GM19023 (cell line): ENCODE results near the gene CST9L.

Experiments used
- ATAC-seq: cut with Tn5 transposase; IDR thresholded peaks from one replicate; pipeline ENCODE4 v1.9.1; 2021; ENCODE audit warnings: mild to moderate bottlenecking, moderate library complexity; ENCODE audit not compliant: unreplicated experiment

Gene CST9L

GRCh38 chr20:23547613-23548012 lies 20.7 kb downstream of the CST9L start:
- ATAC-seq = no peak

- ATAC-seq = no peak
These were observed 21.7 kb downstream of the CST9L start for GRCh38 chr20:23546435-23547144.

GRCh38 chr20:23544133-23544532 lies 24.2 kb downstream of the CST9L start:
- no peak for ATAC-seq

DNA sequence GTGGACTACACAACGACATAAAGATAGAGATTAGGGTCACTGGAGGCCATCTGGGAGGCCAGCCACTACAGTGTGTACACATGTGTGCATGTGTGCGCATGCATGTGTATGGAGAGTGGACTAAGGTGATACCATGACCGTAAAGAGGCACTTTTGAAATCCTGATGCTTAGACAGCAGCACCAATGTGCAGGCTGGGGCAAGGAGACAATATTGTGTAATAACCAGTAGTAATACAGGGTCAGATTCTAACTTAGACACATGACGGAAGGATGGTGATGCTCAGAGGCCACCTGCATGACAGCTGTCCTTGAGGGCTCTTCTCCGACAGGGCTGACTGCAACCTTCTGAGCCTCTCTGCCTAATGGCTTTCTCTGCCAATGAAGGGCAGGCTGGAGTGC lies 25.5 kb downstream of the CST9L start:
- no peak for ATAC-seq

- ATAC-seq = no peak
These were observed 26.5 kb downstream of the CST9L start for GRCh38 chr20:23541776-23542175.

DNA sequence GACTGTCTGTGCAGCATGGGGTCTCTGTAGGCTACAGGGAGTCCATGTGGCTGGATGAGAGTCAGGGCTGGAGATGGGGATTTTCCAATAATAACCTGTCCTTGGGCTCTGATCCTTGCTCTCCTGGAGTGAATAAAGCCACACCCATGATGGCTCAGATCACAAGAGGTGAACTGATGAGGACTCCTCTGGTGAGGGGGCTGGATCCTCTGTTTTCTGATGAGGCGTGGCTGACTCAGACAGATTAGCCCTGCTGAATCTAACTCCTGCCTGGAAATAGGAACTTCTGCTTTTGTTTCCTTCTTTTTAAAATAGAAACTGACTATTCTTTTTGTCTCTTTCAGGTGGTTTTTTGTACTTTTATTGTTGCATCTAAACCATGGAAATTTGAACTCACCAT lies 27.0 kb downstream of the CST9L start:
- ATAC-seq = no peak

DNA sequence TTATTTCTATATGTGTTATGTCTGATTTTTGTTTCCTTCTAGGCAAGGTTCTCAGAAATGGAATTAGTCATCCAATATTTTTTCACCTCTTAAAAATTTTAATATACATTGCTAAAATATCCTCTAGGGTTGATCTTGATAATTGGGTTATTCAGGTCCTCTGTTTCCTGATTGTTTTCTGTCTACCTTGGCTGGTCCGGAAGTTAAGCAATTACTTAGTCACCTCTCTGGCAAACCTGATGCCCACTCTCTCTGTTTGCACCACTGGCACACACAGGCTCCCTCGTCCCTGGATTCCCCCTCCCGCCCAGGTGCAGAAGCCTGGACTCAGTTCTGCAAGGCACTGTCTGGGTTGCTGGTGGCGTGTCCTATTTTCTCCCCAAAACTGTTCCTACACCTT lies 27.7 kb downstream of the CST9L start:
- no peak for ATAC-seq

DNA sequence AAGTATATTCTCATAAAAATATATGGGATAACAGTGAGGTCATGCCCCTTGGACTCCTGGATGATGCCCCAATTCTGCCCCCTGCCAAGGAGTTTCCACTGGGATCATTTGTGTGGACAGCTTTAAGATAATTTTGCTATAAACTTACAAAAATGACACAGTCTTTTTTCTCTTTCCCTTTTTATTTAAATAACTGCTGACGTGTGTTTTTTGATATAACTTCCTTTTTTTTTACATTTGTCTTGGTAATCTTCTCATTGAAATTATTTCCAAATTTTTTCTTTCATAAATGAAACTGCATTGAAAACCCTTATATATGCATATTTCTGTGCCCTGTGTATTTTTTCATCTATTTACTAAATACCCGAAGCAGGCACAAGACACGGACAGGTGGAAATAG lies 31.3 kb downstream of the CST9L start:
- ATAC-seq = no peak

DNA sequence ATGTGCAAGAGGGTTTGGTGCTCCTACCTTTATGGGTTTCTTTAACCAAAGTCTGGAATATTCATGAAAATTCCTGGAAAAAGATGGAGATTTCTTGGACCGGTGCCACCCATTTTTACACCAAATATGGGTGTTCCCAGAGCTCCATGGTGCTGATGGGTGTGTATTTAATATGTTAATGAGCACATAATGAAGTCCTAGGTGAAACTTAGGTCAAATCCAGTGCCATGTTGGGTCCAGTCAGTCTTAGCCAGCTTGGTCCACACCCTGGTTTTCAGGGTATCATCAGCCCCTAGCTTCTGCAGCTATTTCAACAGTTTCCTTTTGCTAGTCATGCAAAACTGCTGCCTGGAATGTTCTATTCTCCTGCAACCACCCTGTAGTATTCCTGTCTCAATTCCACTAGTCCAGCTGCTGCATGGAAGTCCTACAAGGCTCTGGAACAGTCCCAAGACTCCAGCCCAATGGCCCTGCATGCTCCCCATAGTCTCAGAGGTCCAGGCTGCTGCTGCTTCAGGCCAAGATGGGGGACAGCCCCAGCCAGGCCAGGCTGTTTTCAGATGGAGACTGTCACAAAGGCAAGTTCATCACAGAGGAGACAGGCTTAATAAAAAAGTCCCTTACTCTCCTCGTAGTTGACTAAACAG lies 31.8 kb downstream of the CST9L start:
- ATAC-seq = no peak

GRCh38 chr20:23534801-23535593 lies 33.3 kb downstream of the CST9L start:
- ATAC-seq = no peak

DNA sequence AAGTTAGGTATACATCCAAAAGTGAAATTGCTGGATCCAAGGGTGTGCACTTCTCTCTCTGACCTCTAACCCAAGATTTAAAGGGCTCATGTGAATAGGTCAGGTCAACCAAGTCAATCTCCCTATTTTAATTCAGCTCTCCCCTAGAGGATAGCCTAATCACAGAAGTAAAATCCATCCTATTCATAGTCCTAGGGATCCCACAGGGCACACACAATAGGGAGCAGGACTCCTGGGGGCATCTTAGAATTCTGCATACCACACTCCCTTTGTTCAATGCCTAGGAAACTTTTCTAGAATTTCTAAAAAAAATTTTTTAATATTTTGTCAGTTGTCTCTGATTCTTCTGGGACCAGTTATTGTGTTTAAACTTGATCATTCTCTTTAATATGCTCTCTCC lies 35.1 kb downstream of the CST9L start:
- ATAC-seq = no peak

DNA sequence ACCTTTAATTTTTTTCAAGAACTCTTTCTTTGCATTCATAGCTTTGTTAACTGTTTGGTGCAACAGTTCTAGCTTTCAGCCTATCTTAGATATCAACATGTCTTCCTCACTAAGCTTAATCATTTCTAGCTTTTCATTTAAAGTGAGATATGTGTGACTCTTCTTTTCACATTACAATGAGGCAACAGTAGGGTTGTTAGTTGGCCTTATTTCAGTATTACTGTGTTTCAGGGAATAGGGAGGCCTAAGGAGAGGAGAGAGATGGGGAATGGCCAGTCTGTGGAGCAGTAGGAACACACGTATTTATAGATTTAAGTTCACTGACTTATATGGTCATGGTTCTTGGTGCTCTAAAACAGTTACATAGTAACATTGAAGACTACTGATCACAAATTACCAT lies 35.8 kb downstream of the CST9L start:
- no peak for ATAC-seq

DNA sequence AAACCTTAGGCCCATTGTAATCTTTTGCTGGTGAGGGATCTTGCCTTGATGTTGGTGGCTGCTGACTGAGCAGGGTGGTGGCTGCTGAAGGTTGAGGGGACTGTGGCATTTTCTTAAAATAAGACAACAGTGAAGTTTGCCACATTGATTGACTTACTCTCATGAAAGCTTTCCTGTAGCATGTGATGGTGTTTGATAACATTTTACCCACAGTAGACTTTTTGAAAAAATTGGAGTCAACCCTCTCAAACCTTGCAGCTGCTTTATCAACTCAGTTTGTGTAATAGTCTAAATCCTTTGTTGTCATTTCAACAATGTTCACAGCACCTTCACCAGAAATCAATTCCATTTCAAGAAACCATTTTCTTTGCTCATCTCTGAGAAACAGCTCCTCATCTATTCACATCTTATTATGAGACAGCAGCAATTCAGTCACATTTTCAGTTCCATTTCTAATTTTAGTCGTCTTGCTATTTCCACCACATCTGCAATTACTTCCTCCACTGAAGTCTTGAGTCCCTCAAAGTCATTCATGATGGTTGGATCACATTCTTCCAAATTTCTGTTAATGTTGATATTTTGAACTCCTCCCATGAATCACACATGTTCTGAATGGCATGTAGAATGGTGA lies 37.2 kb downstream of the CST9L start:
- no peak for ATAC-seq

DNA sequence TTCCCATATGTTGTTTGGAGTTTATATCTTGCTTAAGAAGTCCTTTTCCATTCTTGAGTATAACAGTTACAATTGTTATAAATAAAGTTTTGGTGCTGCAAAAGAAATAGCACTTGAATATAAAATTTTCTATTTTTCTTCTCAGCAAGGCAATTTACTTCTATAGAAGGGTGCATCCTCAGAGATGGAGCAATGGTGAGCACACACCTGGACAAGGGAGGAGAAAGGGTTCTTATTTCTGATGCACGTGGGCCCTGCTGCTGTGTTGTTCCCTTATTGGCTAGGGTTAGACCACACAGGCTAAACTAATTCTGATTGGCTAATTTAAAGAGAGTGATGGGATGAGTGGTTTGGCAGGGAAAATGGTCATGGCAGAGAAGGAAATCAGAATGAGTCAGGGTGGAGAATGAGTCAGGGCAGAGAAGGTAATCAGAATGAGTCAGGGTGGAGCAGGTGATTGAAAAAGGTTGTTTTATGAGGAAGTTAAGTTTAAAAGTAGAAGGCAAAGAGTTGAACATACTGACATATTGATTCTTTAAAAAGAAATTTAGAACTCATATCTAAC lies 39.3 kb downstream of the CST9L start:
- ATAC-seq = no peak

DNA sequence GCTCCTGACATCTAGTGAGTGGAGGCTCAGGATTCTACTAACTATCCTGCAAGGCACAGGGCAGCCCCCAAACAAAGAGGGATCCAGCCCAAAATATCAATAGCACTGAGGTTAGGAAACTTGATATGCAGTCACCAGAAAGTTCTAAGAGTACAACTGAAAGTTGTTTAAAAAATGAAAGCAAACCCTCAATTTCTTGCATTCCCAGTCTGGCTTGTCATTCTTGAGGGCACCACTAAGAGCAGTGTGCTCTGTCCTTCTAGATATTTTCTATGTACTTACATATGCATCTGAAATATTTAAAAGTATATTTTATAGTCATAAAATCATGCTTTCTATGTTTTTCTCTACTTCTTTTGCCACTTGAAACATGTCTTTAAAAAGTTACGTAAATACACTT lies 41.4 kb downstream of the CST9L start:
- ATAC-seq = no peak

DNA sequence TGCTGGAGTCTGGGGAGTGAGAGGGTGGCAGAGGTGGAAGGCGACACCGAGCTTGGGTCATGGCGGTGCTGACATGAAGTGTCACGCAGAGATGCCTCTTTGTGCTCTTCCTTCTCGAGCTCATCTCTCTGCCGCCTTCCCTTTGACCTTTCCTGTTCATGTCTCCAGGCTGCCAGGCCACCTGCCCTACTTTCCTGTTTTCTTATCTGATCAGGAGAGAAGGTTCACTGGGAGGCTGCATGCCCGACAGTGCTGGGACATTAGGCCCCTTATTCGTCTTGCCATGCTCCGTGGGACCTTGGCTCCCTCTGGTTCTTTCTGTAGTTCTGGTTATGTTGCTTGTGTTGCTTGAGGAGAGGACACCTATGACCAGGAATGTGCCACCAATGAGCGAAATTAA lies 44.1 kb downstream of the CST9L start:
- ATAC-seq = no peak

GRCh38 chr20:23520185-23520584 lies 48.1 kb downstream of the CST9L start:
- no peak for ATAC-seq

DNA sequence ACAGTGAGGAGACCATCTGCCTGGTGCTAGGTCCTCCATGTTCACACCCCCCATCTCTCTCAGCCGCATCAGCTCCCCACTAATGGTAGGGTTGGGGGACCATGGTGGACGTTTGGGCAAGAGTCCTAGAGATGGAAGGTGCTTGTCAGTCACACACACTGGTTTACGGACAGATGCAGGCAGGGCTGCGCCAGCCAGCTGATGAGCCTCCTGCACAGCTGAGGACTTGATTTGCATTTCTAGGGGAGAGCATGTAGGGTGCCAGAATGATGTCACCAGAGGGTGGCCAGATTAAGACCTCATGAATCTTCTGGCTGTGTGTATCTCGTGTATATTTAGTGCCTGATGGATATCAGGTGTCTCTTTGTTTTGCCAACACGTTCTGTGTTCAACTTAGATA lies 48.7 kb downstream of the CST9L start:
- ATAC-seq = no peak

DNA sequence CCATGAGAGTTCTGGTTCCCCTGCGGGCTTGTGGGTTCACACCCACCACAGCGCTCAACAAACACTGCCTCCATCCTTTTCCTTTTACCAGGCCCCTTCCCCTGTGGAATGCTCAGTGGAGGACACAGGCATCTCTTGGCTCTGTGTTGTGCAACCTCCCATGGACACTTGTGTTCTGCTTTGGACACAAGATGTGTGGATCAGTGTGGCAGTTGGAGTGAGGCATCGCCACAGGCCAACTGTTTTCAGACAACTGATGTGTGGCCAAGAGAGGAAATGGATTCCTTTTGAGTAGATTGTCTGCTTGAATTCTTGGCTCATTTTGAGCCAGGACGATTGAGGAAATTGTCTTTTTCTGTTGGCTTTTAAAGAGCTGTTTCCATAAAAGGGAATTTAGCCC lies 50.6 kb downstream of the CST9L start:
- ATAC-seq = no peak

DNA sequence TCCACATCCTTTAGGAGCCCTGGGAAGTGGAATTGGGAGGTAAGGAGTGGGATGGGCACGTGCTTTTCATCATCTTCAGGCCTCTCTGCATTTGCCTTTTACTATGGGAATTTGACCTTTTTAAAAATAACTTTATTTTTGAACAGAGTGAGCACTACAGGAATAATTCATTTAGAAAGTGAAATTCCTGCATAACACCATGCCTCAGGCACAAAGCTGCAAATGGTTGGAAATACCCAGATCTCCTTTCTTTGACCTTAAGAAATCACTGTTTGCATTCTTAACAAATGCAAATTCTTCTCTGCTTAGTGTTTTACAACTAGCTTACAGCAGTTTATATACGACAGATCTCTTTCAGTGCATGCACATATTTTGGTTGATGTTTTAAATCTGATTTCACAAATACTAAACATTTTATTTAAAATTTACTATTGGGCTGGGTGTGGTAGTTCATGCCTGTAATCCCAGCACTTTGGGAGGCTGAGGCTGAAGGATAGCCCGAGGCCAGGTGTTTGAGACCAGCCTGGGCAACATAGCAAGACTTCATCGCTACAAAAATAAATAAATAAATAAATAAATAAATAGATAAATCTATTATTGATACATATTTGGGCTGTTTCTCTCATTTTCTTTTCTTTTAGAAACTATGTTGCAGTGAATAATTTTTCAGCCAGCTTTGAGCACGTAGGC lies 52.9 kb downstream of the CST9L start:
- no peak for ATAC-seq

GRCh38 chr20:23514848-23515247 lies 53.4 kb downstream of the CST9L start:
- ATAC-seq = no peak
